Fibroblast of skin of abdomen (primary cell): ENCODE measurements around the gene HHAT.
"Not testable (repeated sequence)": the region's sequence is repeated elsewhere in the genome, so short reads cannot be mapped to it uniquely, and the experiment has no call there.

Source experiments
- DNase-seq: peaks from one replicate; pipeline ENCODE4 v3.0.0-alpha.2; 2013

Gene HHAT

DNA sequence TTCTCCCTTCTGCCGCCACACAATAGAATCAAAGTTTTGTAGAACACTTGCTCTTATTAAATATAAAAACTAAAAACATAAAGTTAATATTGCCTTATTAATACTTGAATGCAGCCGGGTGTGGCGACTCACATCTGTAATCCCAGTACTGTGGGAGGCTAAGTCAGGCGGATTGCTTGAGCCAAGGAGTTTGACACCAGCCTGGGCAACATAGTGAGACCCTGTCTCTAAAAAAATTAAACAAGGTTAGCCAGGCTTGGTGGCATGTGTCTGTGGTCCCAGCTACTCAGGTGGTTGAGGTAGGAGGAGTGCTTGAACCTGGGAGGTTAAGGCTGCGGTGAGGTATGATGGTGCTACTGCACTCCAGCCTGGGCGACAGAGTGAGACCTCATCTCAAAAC, 13.2 kb upstream of the HHAT start:
- DNase-seq, result no peak

DNA sequence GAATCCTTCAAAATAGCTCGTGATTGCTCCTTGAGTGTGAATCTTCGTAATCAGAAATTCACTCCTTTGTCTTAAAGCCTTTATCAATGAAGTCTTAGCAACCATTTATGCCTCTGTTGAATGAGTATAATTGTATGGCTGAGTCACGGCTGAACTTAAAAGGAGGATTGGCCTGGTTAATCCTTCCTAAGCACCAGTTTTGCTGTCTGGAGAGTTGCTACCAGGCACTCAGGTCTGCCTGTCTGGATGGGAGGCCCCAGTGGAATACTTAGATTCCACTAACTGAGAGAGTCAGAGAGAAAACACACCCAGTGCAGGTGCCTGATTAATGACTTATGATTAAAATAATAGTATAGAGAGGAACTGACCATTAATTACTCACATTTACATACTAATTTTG, 7.6 kb upstream of the HHAT start:
- DNase-seq, result no peak

DNA sequence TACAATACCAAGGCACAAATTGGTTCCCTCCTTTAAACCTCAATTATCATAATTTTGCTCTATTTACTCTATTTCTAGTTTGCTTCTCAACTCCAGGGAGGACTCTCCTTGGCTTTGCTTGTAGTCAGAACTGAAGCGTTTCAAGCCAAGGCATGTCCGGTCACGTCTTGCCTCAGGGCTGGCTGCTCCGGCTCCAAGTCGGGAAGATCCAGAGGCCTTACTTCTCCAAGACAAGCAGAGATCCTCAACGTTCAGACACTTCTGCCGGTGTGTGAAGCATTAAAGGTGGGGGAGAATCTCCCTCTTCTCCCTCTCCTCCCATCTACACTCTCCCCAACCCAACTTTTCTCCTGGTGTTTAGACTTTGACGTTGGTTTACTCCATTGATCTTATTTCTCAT, 7.2 kb upstream of the HHAT start:
- no peak for DNase-seq

DNA sequence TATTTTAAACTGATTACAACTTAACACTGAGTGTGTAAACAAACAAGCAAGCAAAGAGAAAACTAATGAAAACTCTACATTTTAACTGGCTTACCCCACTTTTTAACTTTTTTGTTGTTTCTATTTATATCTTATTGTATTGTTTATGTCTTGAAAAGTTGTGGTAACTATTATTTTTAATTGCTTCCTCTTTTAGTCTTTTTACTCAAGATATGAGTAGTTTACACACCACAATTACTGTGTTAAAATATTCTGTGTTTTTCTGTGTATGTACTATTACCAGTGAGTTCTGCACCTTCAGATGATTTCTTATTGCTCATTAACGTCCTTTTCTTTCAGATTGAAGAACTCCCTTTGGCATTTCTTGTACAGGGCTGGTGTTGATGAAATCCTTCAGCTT, 4.7 kb upstream of the HHAT start:
- DNase-seq, result no peak

DNA sequence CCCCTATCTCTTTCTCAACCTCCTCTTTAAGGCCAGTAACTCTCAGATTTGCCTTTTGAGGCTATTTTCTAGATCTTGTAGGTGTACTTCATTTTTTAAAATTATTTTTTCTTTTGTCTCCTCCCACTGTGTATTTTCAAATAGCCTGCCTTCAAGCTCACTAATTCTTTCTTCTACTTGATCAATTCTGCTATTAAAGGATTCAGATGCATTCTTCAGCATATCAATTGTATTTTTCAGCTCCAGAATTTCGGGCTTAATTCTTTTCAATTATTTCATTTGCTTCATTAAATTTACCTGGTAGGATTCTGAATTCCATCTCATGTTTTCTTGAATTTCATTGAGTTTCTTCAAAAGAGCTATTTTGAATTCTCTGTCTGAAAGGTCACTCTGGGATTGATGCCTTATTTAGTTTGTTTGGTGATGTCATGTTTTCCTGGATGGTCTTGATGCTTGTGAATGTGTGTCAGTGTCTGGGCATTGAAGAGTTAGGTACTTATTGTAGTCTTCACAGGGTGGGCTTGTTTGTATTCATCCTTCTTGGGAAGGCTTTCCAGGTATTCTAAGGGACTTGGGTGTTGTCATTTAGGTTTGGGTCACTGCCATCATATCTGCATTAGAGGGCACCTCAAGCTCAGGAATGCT, 3.6 kb upstream of the HHAT start:
- DNase-seq, result no peak

DNA sequence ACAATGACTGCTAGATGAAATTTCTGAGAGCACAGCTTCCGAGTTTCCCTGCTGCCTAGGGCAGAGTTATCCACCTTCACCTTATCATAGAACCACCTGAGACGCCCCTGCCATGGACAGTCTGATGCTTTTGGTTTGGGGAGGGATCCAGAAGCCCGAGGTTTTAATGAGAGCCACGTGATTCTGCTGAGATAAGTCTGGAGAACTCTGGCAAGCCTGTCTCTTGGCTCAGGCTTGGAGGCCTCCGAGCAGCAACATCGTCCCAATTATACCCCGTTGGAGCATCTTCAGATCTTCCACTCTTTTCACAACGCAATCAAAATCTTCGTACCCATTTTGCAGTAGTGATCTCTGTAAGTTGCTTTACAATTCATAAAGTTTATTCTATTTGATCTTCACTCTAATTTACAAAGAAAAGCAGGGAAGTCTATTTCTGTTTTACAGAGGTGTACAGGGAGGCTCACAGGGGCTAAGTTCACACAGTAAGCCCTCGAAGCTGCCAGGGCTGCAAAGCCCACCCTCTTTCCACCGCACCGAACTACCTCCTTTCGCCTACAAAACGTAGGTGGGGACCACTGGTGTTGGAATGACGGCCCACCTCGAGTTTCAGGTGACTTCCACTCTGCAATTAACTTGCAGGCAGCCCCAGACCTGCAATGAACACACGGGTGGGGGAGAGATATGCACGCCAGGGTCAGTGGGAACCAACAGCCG, 513 bp upstream of the HHAT start:
- DNase-seq, result no peak

DNA sequence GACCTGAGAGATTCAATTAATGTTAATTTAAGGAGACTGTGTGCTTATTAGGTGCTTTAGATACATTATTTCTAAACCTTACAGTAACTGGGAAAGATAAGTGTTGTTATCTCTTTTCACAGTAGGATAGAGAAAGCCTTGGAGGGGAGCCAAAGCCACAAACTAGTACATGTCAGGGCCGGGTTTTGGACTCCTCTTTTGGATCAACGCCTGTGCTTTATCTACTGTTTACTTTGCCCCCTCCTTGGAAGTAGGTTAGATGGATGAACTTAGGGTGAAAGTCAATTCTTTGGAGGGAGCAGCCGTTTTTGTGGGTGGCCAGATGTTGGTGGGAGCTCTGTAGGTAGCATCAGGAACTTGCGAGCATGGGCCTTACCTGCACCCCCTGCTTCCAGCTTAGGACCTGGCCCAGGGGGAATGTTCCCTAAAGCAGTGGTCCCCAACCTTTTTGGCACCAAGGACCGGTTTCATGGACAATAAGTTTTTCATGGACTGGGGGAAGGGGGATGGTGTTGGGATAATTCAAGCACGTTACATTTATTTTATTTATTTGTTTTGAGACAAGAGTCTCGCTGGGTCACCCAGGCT, 1.7 kb downstream of the HHAT start:
- DNase-seq, result peak; percentile 24

DNA sequence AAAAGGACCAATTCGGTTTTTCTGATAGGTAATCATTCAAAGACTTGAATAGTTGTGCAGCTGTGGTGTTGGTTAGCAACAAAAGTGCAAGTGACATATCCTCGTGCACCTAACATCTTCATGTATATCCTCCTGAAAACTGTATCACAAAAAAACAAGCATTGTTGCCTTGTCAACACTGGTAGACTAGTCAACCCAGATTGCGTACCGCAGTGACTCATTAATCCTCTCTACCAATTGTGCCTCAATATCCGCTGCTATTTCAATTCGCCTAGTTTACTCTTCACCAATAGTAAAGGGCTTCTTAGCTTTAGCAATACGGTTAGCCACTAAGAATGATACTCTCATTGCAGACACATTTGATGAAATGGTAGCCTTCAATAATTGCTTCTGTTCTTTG, 3.5 kb downstream of the HHAT start:
- DNase-seq, result no peak

DNA sequence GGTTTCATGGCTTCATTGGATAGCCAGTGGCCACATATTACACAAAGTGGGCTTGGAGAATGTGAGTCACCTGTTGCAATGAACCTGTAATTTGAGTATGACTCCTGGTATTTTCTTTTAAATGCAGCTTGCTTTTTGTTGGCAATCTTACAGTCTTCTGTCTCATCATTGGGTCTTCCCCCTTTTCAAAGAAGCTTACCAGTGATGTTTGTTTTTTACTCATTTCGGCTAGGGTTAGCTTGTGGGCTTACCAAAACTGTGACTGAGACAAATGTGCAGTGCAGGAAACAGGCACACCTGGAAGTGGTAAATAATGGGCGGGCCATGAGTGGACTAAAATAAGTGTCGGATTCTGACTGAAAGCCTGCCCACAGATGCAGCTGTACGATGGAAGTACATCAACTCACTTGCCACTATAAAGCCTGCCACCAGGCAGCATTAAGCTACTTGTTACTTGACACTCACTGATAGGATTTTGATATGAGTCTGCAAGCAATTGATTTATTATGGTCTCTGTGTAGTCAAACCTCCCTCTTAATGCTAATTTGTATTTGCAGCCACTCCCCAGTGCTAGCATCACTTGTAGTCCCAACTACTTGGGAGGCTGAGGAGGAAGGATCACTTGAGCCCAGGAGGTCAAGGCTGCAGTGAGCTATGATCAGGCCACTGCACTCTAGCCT, 4.2 kb downstream of the HHAT start:
- DNase-seq, result no peak

DNA sequence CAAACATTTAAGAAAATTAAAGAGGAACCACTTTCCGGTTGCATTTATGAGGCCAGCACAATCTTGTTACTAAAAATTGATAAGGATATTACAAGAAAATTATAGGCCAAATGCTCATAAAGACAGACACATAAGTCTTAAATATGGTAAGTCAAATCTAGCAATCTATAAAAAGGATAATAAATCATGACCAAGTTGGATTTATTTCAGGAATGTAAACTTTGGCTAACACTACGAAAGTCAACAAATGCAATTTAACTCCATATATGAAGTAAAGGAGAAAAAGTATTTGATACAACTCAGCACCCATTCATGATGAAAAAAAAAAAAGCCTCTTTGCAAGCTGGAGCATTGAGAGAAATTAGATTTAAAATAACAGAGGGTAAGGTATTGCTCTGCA, 6.3 kb downstream of the HHAT start:
- no peak for DNase-seq

DNA sequence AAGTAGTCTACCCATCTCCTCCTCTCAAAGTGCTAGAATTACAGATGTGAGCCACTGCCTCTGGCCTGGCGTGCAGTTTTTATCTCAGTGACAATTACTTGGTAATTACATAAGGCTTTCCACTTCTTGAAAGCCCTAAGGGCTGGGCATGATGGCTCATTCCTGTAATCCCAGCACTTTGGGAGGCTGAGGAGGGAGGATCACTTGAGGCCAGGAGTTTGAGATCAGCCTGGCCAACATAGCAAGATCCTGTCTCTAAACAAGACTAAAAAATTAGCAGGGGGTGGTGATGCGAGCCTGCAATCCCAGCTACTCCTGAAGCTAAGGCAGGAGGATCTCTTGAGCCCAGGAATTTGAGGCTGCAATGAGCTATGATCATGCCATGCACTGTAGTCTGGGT, 7.7 kb downstream of the HHAT start:
- no peak for DNase-seq

DNA sequence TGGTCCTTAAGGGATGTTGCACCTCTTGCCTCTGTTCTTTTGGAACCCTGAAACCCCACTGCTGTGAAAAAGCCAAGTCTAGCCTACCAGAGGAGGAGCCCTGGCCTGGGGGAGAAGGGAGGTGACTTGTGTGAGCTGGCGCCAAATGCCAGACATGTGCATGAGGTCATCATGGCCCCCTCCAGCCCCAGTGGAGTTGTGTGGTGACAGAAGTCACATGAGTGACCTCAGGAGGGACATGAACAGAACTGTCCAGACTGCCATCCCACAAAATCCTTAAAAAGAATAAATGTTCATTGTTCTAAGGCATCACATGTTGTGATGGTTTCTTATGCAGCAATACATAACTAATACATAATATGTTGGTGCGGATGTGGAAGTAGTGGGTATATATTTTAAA, 10.8 kb downstream of the HHAT start:
- DNase-seq, result no peak

DNA sequence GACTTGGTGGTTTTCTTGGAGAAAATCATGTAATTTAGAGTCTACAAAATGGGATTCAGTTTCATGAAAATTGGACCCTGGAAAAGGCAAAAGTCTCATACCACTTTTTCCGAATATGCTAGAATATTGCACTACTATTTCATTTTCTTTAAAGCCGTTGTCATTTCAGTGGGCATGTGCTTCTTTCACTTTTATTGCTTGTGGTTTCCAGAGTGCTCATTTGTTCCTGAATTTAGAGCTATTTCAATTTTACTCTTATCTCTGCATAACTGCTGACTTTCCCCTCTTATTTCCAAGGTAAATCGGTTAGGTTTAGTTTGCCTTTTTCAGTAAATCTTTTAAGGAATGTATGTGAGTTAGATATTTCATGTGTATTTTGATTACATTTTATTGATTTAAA, 11.6 kb downstream of the HHAT start:
- no peak for DNase-seq

DNA sequence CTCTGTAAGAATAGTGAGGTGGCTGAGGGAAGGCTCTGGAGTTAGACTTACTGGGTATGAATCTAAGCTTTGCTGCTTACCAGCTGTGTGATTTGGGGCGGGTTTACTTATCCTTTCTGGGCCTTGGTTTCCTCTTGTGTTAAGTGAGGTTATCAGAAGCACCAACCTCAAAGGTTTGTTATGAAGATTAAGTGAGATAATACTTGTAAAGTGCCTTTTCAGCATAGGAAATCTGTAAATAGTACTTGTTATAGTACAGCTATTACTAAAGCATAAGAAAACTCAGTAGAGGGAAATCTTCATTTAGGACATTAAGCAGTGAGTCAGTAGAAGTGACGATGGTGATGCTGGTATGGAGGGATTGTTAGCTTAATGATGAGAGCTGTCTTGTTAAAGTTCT, 12.1 kb downstream of the HHAT start:
- DNase-seq, result no peak

DNA sequence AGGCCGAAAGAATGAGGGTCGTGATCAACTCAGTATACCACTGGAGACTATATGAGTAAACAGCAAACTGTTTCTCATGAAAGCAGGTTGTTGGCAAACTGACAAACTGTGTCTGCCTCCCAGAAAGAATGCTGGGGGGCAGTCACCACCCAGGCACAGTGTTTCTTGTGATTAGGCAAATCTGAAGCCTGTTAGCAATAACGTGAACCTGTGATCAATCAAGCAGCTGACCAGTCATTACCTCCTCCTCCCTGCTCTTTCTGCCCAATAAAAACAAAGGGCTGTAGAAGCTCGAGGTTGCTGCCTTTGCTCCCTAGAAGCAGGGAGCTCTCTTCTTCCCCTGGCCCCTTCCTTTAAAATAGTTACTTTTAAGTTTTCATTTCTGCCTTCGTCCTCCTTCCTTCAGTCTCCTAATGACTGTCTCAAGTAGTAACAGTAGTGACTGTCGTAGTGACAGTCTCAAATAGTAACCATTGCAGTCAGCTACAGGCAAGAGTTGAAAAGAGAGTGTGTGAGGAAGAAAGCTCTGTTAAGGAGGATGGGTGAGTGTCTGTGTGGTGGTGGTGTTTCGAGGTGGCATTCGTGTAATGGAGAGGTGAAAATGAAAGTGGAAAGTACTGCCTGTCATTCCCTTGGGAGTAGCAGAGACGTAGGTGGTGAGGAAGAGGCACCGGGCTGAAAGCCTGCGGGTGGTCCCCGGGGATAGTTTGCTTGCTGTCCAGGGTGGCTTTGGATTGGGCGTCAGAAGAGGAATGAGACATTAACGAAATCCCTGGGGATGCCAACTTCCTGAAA, 14.5 kb downstream of the HHAT start:
- DNase-seq, result no peak

DNA sequence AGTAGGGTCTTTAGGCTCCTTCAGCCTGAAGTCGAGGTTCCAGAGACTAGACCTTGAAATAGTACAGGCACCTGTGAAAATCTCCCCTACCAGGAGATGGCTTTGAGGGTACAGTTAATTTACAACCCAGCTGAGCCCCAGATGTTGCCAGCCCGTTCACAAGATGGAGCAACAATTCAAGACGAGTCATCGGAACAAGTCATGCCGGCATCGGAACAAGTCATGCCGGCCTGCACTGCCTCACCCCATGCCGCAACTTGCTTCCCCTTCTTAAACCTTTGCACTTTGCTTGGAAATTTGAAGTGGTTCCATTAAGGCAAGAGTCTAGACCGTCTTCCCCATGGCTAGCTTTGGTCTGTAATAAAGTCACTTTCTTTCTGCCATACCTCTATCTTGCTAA, 16.0 kb downstream of the HHAT start:
- no peak for DNase-seq

DNA sequence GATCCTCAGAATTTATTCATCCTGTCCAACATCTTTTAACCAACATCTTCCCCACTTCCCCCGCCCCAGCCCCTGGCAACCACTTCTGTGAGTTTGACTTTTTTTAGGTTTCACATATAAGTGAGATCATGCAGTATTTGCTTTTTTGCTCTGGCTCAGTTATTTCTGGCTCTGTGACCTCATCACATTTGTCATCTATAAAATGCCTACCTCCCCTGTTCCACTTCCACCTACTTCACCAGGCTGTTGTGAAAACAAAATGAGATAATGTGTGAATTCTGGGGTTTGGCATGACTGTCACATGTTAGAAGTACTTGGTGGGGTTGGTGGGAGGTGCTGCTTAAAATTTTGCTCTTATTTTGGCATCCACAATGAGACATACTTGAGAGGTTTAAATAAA, 18.4 kb downstream of the HHAT start:
- no peak for DNase-seq

DNA sequence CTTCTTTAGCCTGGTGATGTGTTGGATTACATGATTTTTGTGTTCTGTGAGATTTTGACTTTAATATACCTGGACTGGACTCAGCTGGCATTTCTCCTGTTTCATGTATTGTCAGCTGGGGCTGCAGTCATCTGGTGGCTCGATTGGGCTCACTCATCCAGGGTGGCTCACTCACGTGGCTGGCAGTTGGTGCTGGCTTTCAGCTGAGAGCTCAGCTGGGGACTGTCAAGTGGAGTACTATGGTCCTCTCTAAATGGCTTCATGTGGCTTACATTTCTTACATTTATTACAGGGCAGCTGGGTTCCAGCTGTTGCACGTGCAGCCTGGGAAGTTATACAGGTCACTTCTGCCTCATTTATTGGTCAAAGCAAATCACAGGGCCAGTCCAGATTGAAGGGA, 22.8 kb downstream of the HHAT start:
- no peak for DNase-seq

DNA sequence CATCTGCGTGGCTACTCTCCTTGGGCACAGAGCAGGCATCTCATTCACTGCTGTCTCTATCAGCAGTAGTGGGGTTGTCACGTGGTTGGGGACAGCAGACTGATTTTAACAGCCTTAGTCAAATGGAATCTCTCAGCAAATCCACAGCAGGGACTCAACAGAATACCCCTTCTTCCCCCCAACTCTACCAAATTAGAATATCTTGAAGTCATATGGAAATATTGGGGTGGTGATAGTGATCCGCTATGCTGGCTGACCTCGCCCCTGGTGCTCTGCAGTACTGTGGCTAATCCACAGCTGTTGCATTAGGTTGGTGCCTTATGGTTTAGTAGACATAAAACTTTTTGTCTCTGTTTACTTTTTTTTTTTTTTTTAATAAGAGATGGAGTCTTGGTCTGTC, 23.9 kb downstream of the HHAT start:
- DNase-seq, result no peak

DNA sequence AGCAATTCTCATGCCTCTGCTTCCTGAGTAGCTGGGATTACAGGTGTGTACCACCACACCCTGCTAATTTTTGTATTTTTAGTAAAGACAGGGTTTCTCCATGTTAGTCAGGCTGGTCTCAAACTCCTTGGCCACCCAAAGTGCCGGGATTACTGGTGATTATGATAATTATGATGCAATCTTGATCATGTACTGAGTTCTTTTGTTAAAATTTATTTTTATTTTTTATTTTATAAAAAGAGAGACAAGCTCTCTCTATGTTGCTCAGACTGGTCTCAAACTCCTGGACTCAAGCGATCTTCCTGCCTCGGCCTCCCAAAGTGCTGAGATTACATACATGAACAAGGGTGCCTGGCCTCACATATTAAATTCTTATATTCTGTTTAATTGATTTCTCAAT, 25.6 kb downstream of the HHAT start:
- not testable (repeated sequence) for DNase-seq

DNA sequence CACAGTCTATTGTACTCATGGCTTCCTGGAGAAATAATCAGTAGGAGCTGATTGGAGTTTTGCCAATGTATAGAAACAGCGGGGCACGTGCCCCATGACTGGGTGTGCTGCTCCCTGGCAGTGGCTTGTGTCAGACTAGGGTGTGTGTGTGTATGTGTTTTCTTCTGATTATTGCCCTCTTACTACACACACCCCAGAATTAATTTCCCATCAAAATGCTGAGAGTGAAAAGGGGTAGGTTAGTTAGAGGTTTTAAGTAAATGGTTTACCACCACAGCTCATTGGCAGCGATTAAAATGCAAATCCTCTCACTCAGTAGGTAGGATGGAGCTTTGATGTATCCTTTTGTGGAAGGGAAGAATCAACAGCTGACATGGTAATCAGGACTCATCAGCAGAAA, 29.9 kb downstream of the HHAT start:
- no peak for DNase-seq

DNA sequence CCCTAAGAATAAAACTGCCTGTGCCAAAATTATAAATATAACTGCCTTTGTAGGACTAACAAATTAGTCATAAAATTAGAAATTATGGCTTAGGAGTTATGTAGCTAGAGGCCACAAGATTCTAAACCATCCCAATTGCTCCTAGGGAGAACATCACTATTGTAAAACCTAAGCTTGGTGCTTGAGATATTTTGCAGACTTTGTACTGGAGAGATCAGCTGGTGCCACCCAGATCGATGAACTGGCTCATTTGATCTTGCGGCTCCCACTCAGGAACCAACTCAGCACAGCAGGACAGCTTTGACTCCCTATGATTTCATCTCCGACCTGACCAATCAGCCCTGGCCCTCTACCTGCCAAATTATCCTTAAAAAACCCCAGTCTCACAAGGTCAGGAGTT, 30.6 kb downstream of the HHAT start:
- DNase-seq, result no peak

DNA sequence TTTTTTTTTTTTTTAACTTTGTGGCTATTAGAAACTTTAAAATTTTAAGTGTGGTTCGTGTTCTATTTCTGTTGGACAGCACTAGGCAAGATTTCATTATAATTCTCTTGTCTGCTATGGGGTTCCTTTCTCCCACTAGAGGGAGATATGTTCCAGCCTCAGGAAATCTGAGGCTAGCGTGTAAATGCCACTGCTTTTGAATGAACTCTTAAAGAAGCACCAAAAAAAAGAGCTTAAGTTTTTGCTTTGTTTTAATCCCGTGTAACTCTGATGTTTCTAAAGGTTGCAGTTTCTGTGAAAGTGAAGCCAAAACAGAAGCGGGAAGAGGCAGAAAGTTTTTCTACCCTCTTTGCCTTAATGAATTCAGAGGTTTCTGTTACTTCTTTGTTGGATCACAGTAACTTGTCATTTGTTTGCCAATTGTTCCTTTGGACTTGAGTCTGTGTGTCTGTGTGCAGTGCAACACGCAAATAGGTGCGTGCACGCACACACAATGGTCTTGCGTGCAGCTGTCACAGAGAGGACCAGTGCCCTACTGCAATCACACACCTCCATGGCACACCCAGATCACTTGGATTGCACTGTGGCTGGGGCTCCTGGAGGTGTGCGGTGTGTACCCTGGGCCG, 32.3 kb downstream of the HHAT start:
- peak; percentile 62 for DNase-seq
